B cell (primary cell): ENCODE measurements around the gene BRAP. TPM values are rescaled to one million over a fixed set of nuclear protein-coding genes. Genes with fewer than 3 reads are reported as not detected.
"Not testable (repeated sequence)": the region's sequence is repeated elsewhere in the genome, so short reads cannot be mapped to it uniquely, and the experiment has no call there.

Experiments
- ATAC-seq: fragments of 200-7000 bp; cut with Tn5 transposase; one replicate; pipeline ENCODE4 v1.10.0; 2021; ENCODE audit warnings: low read depth, mild to moderate bottlenecking, moderate number of reproducible peaks, moderate library complexity
- CTCF ChIA-PET: fragments of 350-600 bp; sonication (Branson Sonifier 250); formaldehyde crosslinking; loops from one replicate; lab custom pipeline; 2021; ENCODE audit warnings: antibody characterized with exemption, inconsistent platforms; lab: Charles Lee
- POLR2A ChIA-PET: fragments of 350-600 bp; sonication (Branson Sonifier 250); formaldehyde crosslinking; loops from one replicate; lab custom pipeline; 2021; ENCODE audit warnings: antibody characterized with exemption; lab: Charles Lee
- DNase-seq: peaks from one replicate; pipeline ENCODE4 v3.0.0; 2013
- H2AFZ ChIP-seq: 2 replicates; pipeline ENCODE4 v1.6.1; 2012; ENCODE audit warnings: mild to moderate bottlenecking, low read depth, low read length; ENCODE audit not compliant: insufficient read depth, poor library complexity, severe bottlenecking
- H3K27ac ChIP-seq, 2 donors: 1 replicate in 1 of 2; 2 replicates in 1 of 2; pipeline ENCODE4 v1.5.1; 2012 to 2013; ENCODE audit warnings: low read length in 2 of 2, mild to moderate bottlenecking in 2 of 2, moderate library complexity in 1 of 2
- H3K27me3 ChIP-seq, 4 experiments: fragments of 200-600 bp in 1 of 4; sonication (generic) in 1 of 4; replicated peaks in 1 of 4; 1 replicate in 2 of 4; 2 replicates in 2 of 4; pipeline versions ENCODE4 v1.6.1 to v1.7.0; 2013 to 2016; ENCODE audit warnings: low read length in 3 of 4, mild to moderate bottlenecking in 2 of 4, mixed read lengths in 1 of 4, moderate library complexity in 1 of 4; ENCODE audit not compliant: insufficient read depth in 4 of 4, control insufficient read depth in 3 of 4; ENCODE audit errors: control extremely low read depth in 1 of 4
- H3K36me3 ChIP-seq, 2 experiments: replicated peaks in 1 of 2; 1 replicate in 1 of 2; 2 replicates in 1 of 2; pipeline versions ENCODE4 v1.6.1 to v1.7.1; 2013; ENCODE audit warnings: low read length in 1 of 2; ENCODE audit not compliant: insufficient read depth in 2 of 2, control insufficient read depth in 1 of 2; ENCODE audit errors: control extremely low read depth in 1 of 2, extremely low read depth in 1 of 2
- H3K4me1 ChIP-seq, 2 donors: fragments of 200-600 bp in 1 of 2; sonication (generic) in 1 of 2; 1 replicate in 1 of 2; 2 replicates in 1 of 2; pipeline versions ENCODE4 v1.5.1 to v1.6.1; 2013 to 2017; ENCODE audit warnings: low read length in 2 of 2; ENCODE audit not compliant: control insufficient read depth in 2 of 2, insufficient read depth in 2 of 2
- H3K4me2 ChIP-seq: replicated peaks from 2 replicates; pipeline ENCODE3; 2012; ENCODE audit warnings: mild to moderate bottlenecking, low read depth, low read length; ENCODE audit not compliant: poor library complexity, severe bottlenecking
- H3K4me3 ChIP-seq, 5 experiments: fragments of 200-600 bp in 1 of 5; sonication (generic) in 1 of 5; 1 replicate in 3 of 5; 2 replicates in 2 of 5; pipeline versions ENCODE4 v1.5.1 to v1.7.0; 2011 to 2016; ENCODE audit warnings: low read length in 4 of 5, mild to moderate bottlenecking in 4 of 5, low read depth in 2 of 5, control low read depth in 1 of 5, moderate library complexity in 1 of 5; ENCODE audit not compliant: insufficient read depth in 1 of 5; ENCODE audit errors: control extremely low read depth in 1 of 5, extremely low read depth in 1 of 5
- H3K79me2 ChIP-seq: fragments of 200-600 bp; sonication (generic); one replicate; pipeline ENCODE4 v1.6.0; 2016; ENCODE audit warnings: low read length; ENCODE audit not compliant: control insufficient read depth, insufficient read depth
- H3K9ac ChIP-seq: fragments of 200-600 bp; sonication (generic); 2 replicates; pipeline ENCODE4 v1.6.1; 2017; ENCODE audit warnings: mild to moderate bottlenecking, low read length, moderate library complexity
- H3K9me3 ChIP-seq, 3 donors: one replicate each; pipeline versions ENCODE4 v1.6.1 to v1.7.1; 2013; ENCODE audit warnings: low read length in 2 of 3; ENCODE audit not compliant: control insufficient read depth in 2 of 3, insufficient read depth in 1 of 3; ENCODE audit errors: control extremely low read depth in 1 of 3
- H4K20me1 ChIP-seq: 2 replicates; pipeline ENCODE4 v1.6.0; 2012; ENCODE audit warnings: mild to moderate bottlenecking, low read length; ENCODE audit not compliant: insufficient read depth, control insufficient read depth, poor library complexity, severe bottlenecking
- H3K27ac Mint-ChIP-seq: one replicate; pipeline ENCODE4 v1.8.0; 2021; ENCODE audit warnings: mixed read lengths
- H3K27me3 Mint-ChIP-seq: one replicate; pipeline ENCODE4 v1.8.0; 2021; ENCODE audit warnings: mixed read lengths
- H3K4me1 Mint-ChIP-seq: one replicate; pipeline ENCODE4 v1.8.0; 2021; ENCODE audit warnings: mixed read lengths
- H3K4me3 Mint-ChIP-seq: one replicate; pipeline ENCODE4 v1.8.0; 2021; ENCODE audit warnings: mixed read lengths
- H3K9me3 Mint-ChIP-seq: one replicate; pipeline ENCODE4 v1.8.0; 2022; ENCODE audit warnings: mixed read lengths; ENCODE audit not compliant: insufficient read depth
- EZH2 ChIP-seq: IDR thresholded peaks from 2 replicates; pipeline ENCODE4 v1.6.1; 2012; ENCODE audit warnings: borderline replicate concordance, low read depth, mild to moderate bottlenecking, moderate library complexity, low read length; ENCODE audit not compliant: insufficient read depth, poor library complexity, severe bottlenecking
- WGBS: methylation state at CpG from one replicate; pipeline ENCODE4 v1.1.5; 2013; ENCODE audit warnings: missing lambda C conversion rate; ENCODE audit not compliant: insufficient coverage; 5-methylcytosine and 5-hydroxymethylcytosine counted together
- intact Hi-C: fragments of 100-400 bp; cut with micrococcal nuclease; formaldehyde crosslinking; loops from one replicate; pipeline ENCODE4 v1.10.0; 2022
- polyA plus RNA-seq: library from polyadenylated mRNA; depleted of rRNA; stranded (reverse); fragments of >200 nt; gene quantifications from 2 replicates; pipeline ENCODE4 v1.2.3, GENCODE V29; 2012
- total RNA-seq, 2 donors: library from RNA; stranded (reverse); fragments of 120-200 nt in 1 of 2; gene quantifications; 1 replicate in 1 of 2; 2 replicates in 1 of 2; pipeline versions ENCODE4 v1.2.3 to v1.2.4, GENCODE V29; 2013 to 2022
- TF ChIP-seq, protein P1 (sequence below): fragments of 200-600 bp; IDR thresholded peaks from one replicate; pipeline ENCODE4 v1.8.0; 2022; ENCODE audit warnings: antibody characterized with exemption, mild to moderate bottlenecking

Gene BRAP
- total and polyA plus RNA-seq, 2 donors (not counting 1 experiment from before 2014, with no cell fraction given) = 10.4 to 25.7 TPM

DNA sequence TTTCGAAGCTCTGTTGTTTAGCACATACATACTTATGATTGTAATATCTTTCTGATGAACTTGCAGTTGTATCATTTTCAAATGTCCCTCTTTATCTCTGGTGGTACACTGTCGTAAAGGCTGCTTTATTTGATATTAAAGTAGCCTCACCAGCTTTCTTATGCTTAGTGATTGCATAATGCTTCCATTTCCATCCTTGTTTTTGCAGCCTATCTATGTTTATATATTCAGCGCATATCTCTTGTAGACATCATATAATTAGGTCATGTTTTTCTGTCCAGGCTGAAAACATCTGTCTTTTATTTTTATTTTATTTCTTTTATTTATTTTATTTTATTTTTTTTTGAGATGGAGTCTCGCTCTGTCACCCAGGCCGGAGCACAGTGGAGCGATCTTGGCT lies 34.7 kb upstream of the BRAP start:
- no peak for DNase-seq
- H4K20me1 ChIP-seq = no peaks in the 10 kb centered on the region
- 100% methylated on average over 2 of the region's 6 CpGs for WGBS
- H3K36me3 ChIP-seq = peaks cover 7 to 36% of the 10 kb centered on the region in 2 experiments
- Mint-ChIP-seq H3K4me3 (no peak overlapping the region), H3K9me3 (no peaks in the 10 kb centered on the region), H3K27ac (no peak overlapping the region), H3K27me3 (no peaks in the 10 kb centered on the region), H3K4me1 (no peaks in the 10 kb centered on the region)
- intact Hi-C loops = no loop called here
- H2AFZ ChIP-seq = no peak overlapping the region
- no peak overlapping the region for H3K27ac ChIP-seq
- CTCF ChIA-PET = no interaction called here
- H3K4me2 ChIP-seq = no peak overlapping the region
- no peak overlapping the region for H3K9ac ChIP-seq
- no peak overlapping the region for H3K4me3 ChIP-seq
- POLR2A ChIA-PET = no interaction called here
- no peaks in the 10 kb centered on the region for H3K27me3 ChIP-seq
- no peaks in the 10 kb centered on the region for H3K9me3 ChIP-seq
- ATAC-seq = no peak
- H3K4me1 ChIP-seq = no peaks in the 10 kb centered on the region
- H3K79me2 ChIP-seq = no peaks in the 10 kb centered on the region
- TF ChIP-seq, protein P1, sequence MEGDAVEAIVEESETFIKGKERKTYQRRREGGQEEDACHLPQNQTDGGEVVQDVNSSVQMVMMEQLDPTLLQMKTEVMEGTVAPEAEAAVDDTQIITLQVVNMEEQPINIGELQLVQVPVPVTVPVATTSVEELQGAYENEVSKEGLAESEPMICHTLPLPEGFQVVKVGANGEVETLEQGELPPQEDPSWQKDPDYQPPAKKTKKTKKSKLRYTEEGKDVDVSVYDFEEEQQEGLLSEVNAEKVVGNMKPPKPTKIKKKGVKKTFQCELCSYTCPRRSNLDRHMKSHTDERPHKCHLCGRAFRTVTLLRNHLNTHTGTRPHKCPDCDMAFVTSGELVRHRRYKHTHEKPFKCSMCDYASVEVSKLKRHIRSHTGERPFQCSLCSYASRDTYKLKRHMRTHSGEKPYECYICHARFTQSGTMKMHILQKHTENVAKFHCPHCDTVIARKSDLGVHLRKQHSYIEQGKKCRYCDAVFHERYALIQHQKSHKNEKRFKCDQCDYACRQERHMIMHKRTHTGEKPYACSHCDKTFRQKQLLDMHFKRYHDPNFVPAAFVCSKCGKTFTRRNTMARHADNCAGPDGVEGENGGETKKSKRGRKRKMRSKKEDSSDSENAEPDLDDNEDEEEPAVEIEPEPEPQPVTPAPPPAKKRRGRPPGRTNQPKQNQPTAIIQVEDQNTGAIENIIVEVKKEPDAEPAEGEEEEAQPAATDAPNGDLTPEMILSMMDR = no peak
- TF ChIP-seq EZH2 = no peak

DNA sequence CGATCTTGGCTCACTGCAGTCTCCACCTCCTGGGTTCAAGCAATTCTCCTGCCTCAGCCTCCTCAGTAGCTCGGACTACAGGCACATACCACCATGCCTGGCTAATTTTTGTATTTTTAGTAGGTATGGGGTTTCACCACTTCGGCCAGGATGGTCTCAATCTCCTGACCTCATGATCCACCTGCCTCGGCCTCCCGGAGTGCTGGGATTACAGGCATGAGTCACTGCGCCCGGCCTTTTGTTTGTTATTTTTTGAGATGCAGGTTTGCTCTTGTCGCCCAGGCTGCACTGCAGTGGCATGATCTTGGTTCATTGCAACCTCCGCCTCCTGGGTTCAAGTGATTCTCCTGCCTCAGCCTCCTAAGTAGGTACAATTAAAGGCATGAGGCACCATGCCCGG lies 33.6 kb upstream of the BRAP start:
- DNase-seq, CTCF ChIA-PET, H3K9ac ChIP-seq, H3K27ac ChIP-seq, H3K79me2 ChIP-seq, H3K27me3 ChIP-seq, ATAC-seq, H3K4me3 Mint-ChIP-seq, H3K4me3 ChIP-seq, H3K4me1 Mint-ChIP-seq, H2AFZ ChIP-seq, H3K27ac Mint-ChIP-seq, H3K9me3 Mint-ChIP-seq, H3K4me2 ChIP-seq, H3K9me3 ChIP-seq, H3K4me1 ChIP-seq, H4K20me1 ChIP-seq, POLR2A ChIA-PET, H3K27me3 Mint-ChIP-seq, intact Hi-C loops: not testable (repeated sequence)
- 100% methylated on average over 7 of the region's 10 CpGs for WGBS
- H3K36me3 ChIP-seq = peaks cover 4 to 37% of the 10 kb centered on the region in 2 experiments
